Airway epithelial cell (primary cell): Measurements from ENCODE around the gene DDAH1. TPM values are rescaled to one million over a fixed set of nuclear protein-coding genes. Genes with fewer than 3 reads are reported as not detected.

ENCODE experiments used
- total RNA-seq: library from RNA; depleted of rRNA; stranded (reverse); fragments of >200 nt; gene quantifications from 2 replicates; pipeline ENCODE4 v1.2.3, GENCODE V29; 2015

DDAH1 gene
- total RNA-seq, result 5.5 and 6.7 TPM in 2 replicates

DNA sequence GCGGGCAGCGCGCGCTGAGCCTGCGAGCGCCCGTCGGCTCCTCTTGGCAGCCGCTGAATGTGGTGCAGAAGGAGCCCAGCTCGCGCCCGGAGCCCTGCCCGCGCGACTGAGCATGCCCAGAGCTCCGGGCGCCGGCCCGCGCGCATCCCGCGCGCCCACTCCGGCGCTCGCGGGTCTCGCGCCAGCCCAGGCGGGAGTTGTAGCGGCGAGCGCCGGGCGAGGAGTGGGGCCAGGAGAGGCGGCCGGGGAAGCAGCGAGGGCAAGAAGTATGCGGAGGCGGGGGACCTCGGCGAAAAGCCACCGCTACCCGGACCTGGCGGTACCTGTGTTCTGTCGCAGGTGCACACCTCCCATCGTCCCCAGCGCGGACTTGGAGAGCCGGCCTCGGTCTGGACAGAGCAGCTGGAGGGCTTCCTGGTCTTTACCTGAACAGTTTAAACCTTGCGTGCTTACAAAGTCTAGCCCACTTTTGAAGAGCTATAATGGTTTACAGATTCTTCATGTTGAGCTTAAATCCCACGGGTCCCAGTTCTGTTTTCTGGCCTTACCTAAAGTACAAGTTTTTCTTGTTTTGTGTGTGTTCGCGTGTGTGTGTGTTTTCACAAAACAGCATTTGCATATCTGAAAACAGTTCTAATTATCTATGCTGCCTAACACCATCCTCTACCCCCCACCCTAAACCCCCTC is at the start of gene DDAH1:
TSS of gene DDAH1 (minus strand) at position 61 of the 687 bp plus-strand sequence. CDS start 114 bp downstream, outside the sequence.

DNA sequence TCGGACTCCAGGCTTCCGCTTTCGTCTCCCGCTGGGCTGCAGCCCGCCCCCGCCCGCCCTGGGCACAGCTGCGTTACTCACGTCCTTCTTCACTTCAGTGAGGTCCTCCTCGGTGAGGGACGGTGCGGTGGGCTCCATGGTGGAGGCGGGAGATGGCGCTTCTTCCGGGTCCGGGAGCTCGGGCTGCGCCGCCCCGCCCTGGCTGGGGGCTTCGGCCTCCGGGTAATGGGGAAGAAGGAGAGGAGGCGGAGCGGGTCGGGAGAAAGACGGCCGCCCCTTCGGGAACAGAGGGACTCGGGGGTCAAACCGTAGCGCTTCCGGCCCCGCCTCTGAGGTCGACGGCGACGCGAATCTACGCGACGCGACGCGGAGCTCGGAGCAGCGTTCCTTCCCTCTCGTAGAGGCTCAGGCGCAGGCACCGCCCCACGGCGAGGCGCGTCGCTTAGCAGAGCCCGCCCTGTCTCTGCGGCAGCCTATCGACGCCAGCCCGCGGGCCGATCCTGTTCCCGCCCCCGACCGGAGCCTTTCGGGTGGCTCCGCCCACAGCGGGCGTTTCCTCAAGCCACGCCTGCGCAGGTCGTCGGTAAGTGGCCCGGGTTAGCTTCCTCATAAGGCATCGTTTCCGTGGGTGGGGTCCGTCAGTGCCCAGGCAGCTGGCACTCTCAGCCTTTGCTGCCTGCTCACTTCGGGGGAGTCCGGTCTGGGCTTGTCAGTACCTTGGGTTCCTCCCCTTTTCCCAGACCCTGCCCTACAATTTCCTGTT is 188.6 kb downstream of the DDAH1 start, which contains the start of gene BCL10:
TSS of gene BCL10 (minus strand) at position 418 of the 763 bp plus-strand sequence. CDS start at position 138, 280 bp downstream.

Other genes starting within 250 kb of the DDAH1 start
- gene C1orf52, start 205.5 kb downstream of the DDAH1 start, total RNA-seq, result 9.7 and 15.1 TPM in 2 replicates
- gene BCL10, start 188.5 kb downstream of the DDAH1 start, total RNA-seq, result 29.2 and 33.3 TPM in 2 replicates
- 32.5 and 49.7 TPM in 2 replicates for gene CCN1, start 115.6 kb upstream of the DDAH1 start, total RNA-seq
- gene ZNHIT6, start 243.3 kb upstream of the DDAH1 start, total RNA-seq, result 7.9 and 9.6 TPM in 2 replicates